Peyer's patch (tissue), 4 donors: ENCODE data around the gene KLHDC8A. TPM values are rescaled to one million over a fixed set of nuclear protein-coding genes. Genes with fewer than 3 reads are reported as not detected.

Experiments
- DNase-seq, 3 donors: peaks; one replicate each; pipeline ENCODE4 v3.0.0-alpha.2; 2017 to 2019
- H3K27ac ChIP-seq, 4 donors: fragments of 200-600 bp; sonication (generic); one replicate each; pipeline ENCODE4 v1.5.1; 2016 to 2019
- H3K27me3 ChIP-seq, 2 donors: fragments of 200-600 bp; sonication (generic); one replicate each; pipeline ENCODE4 v1.5.1; 2019
- H3K36me3 ChIP-seq, 3 donors: fragments of 200-600 bp; sonication (generic); one replicate each; pipeline ENCODE4 v1.5.1; 2016 to 2019
- H3K4me1 ChIP-seq, 4 donors: fragments of 200-600 bp; sonication (generic); one replicate each; pipeline ENCODE4 v1.5.1; 2016 to 2019
- H3K4me3 ChIP-seq, 4 donors: fragments of 200-600 bp; sonication (generic); 1 replicate in 3 of 4; 2 replicates in 1 of 4; pipeline ENCODE4 v1.5.1; 2016 to 2019; ENCODE audit warnings: mild to moderate bottlenecking in 1 of 4
- H3K9me3 ChIP-seq, 4 donors: fragments of 200-600 bp; sonication (generic); one replicate each; pipeline ENCODE4 v1.5.1; 2016 to 2019; ENCODE audit warnings: mild to moderate bottlenecking in 1 of 4
- CTCF ChIP-seq, 6 experiments: fragments of 450-650 bp in 4 of 6; fragments of 200-600 bp in 2 of 6; sonication (generic) in 1 of 6; IDR thresholded peaks; one replicate each; pipeline ENCODE4 v1.5.1; 2017 to 2019; ENCODE audit warnings: antibody characterized with exemption in 6 of 6, mild to moderate bottlenecking in 3 of 6, moderate library complexity in 1 of 6
- POLR2A ChIP-seq, 2 donors: fragments of 450-650 bp; IDR thresholded peaks; one replicate each; pipeline ENCODE4 v1.5.1; 2017; ENCODE audit warnings: antibody characterized with exemption in 2 of 2, mild to moderate bottlenecking in 2 of 2, moderate library complexity in 2 of 2
- total RNA-seq, 4 donors: library from RNA; depleted of rRNA; stranded (reverse); fragments of >200 nt; gene quantifications; one replicate each; pipeline ENCODE4 v1.1.0, GENCODE V29; 2016

KLHDC8A gene
- total RNA-seq, 4 donors from 2014 or later: not detected

- DNase-seq: peak in 1 of 3 donors; percentile 26
These were observed 17.0 kb downstream of the KLHDC8A start for GRCh38 chr1:205339717-205340116.

GRCh38 chr1:205339197-205339702 is 17.5 kb downstream of the KLHDC8A start:
- H3K36me3 ChIP-seq: no peaks in the 10 kb centered on the region
- peaks cover 0 to 16% of the 10 kb centered on the region in 2 donors for H3K27me3 ChIP-seq
- no peak overlapping the region for H3K27ac ChIP-seq
- no peaks in the 10 kb centered on the region for H3K9me3 ChIP-seq
- DNase-seq: peak in 1 of 3 donors; percentile 29
- peaks cover 0 to 11% (median 10%) of the 10 kb centered on the region in 4 donors for H3K4me1 ChIP-seq
- H3K4me3 ChIP-seq: no peak overlapping the region
- TF ChIP-seq CTCF (IDR thresholded peaks at IDR 0.05) (no peak), POLR2A (IDR thresholded peaks at IDR 0.05) (no peak)

More at GRCh38 chr1:205339717-205340116, 17.0 kb downstream of the KLHDC8A start:
- Histone ChIP-seq H3K27ac (no peak overlapping the region), H3K36me3 (no peaks in the 10 kb centered on the region), H3K4me1 (peaks cover 0 to 14% (median 12%) of the 10 kb centered on the region in 4 donors), H3K4me3 (no peak overlapping the region), H3K27me3 (peaks cover 0 to 21% of the 10 kb centered on the region in 2 donors), H3K9me3 (no peaks in the 10 kb centered on the region)
- TF ChIP-seq CTCF (IDR thresholded peaks at IDR 0.05) (no peak), POLR2A (IDR thresholded peaks at IDR 0.05) (no peak)

- Histone ChIP-seq H3K4me1 (no peaks in the 10 kb centered on the region), H3K9me3 (no peaks in the 10 kb centered on the region), H3K36me3 (no peaks in the 10 kb centered on the region), H3K4me3 (no peak overlapping the region), H3K27me3 (peaks cover 0 to 4% of the 10 kb centered on the region in 2 donors), H3K27ac (no peak overlapping the region)
- no peak for DNase-seq
- TF ChIP-seq CTCF (IDR thresholded peaks at IDR 0.05) (no peak), POLR2A (IDR thresholded peaks at IDR 0.05) (no peak)
These were observed 18.7 kb downstream of the KLHDC8A start for GRCh38 chr1:205338011-205338410.

- Histone ChIP-seq H3K36me3 (no peaks in the 10 kb centered on the region), H3K4me1 (no peaks in the 10 kb centered on the region), H3K4me3 (no peak overlapping the region), H3K27me3 (no peaks in the 10 kb centered on the region), H3K27ac (no peak overlapping the region), H3K9me3 (no peaks in the 10 kb centered on the region)
- no peak for DNase-seq
- TF ChIP-seq CTCF (IDR thresholded peaks at IDR 0.05): no peak
- no peak for TF ChIP-seq POLR2A (IDR thresholded peaks at IDR 0.05)
These were observed 19.2 kb downstream of the KLHDC8A start for GRCh38 chr1:205337481-205337880.

GRCh38 chr1:205335692-205336091 is 21.0 kb downstream of the KLHDC8A start:
- no peaks in the 10 kb centered on the region for H3K27me3 ChIP-seq
- H3K9me3 ChIP-seq: no peaks in the 10 kb centered on the region
- H3K27ac ChIP-seq: no peak overlapping the region
- no peaks in the 10 kb centered on the region for H3K36me3 ChIP-seq
- no peak overlapping the region for H3K4me3 ChIP-seq
- no peaks in the 10 kb centered on the region for H3K4me1 ChIP-seq
- TF ChIP-seq CTCF (IDR thresholded peaks at IDR 0.05) (peak; percentile 70 to 99 (median 93)), POLR2A (IDR thresholded peaks at IDR 0.05) (peak in 1 of 2 donors; percentile 20)
- peak; percentile 73 to 93 (median 93) for DNase-seq
